DMS153 treated with DMSO at 0.1 percent for 48 hours (cell line): ENCODE data around the gene RAD51D.
"Not testable (repeated sequence)": the region's sequence is repeated elsewhere in the genome, so short reads cannot be mapped to it uniquely, and the experiment has no call there.

Source experiments
- DNase-seq: peaks from one replicate; lab custom pipeline; 2025; ENCODE audit not compliant: unreplicated experiment; lab: John Stamatoyannopoulos, UW

RAD51D gene

GRCh38 chr17:35142467-35142796, 22.8 kb upstream of the RAD51D start:
- DNase-seq, result no peak

GRCh38 chr17:35141681-35142466, 22.2 kb upstream of the RAD51D start, which contains the start of gene NLE1:
Gene NLE1 (minus strand): TSS chr17:35142303. CDS start chr17:35142275, 28 bp downstream.
- peak; percentile 46 for DNase-seq

GRCh38 chr17:35138218-35138617, 18.6 kb upstream of the RAD51D start:
- no peak for DNase-seq

GRCh38 chr17:35135322-35135721, 15.7 kb upstream of the RAD51D start:
- no peak for DNase-seq

GRCh38 chr17:35132816-35133550, 13.3 kb upstream of the RAD51D start:
- no peak for DNase-seq

GRCh38 chr17:35132099-35132498, 12.4 kb upstream of the RAD51D start:
- no peak for DNase-seq

- no peak for DNase-seq
These were observed 10.7 kb upstream of the RAD51D start for GRCh38 chr17:35130392-35130791.

- DNase-seq, result no peak
These were observed 10.3 kb upstream of the RAD51D start for GRCh38 chr17:35129973-35130351.

GRCh38 chr17:35129154-35129972, 9.7 kb upstream of the RAD51D start:
- DNase-seq, result no peak

- no peak for DNase-seq
These were observed 8.3 kb upstream of the RAD51D start for GRCh38 chr17:35127751-35128514.

GRCh38 chr17:35121315-35121714, 1.7 kb upstream of the RAD51D start, which contains the start of gene FNDC8:
Gene FNDC8 (plus strand): TSS chr17:35121615. CDS start chr17:35121694, 79 bp downstream.
- no peak for DNase-seq

- no peak for DNase-seq
These were observed 1.7 kb downstream of the RAD51D start for GRCh38 chr17:35117984-35118383.

GRCh38 chr17:35116845-35117244, 2.8 kb downstream of the RAD51D start:
- no peak for DNase-seq

- DNase-seq, result not testable (repeated sequence)
These were observed 8.9 kb downstream of the RAD51D start for GRCh38 chr17:35110791-35111190.

GRCh38 chr17:35104844-35105450, 14.7 kb downstream of the RAD51D start:
- DNase-seq, result no peak

GRCh38 chr17:35103271-35103670, 16.4 kb downstream of the RAD51D start:
- DNase-seq, result no peak

- DNase-seq, result no peak
These were observed 17.9 kb downstream of the RAD51D start for GRCh38 chr17:35101725-35102124.

GRCh38 chr17:35101036-35101435, 18.6 kb downstream of the RAD51D start:
- no peak for DNase-seq

- DNase-seq, result no peak
These were observed 19.8 kb downstream of the RAD51D start for GRCh38 chr17:35099908-35100307.

- DNase-seq, result no peak
These were observed 21.9 kb downstream of the RAD51D start for GRCh38 chr17:35097776-35098175.
